Coronary artery (tissue), 2 donors: ENCODE results near the gene ABHD17B.

Experiments used
- DNase-seq: peaks from one replicate; pipeline ENCODE4 v3.0.0-alpha.2; 2017; ENCODE audit warnings: low spot score
- H3K27ac ChIP-seq, 2 donors: fragments of 200-600 bp; sonication (generic); one replicate each; pipeline ENCODE4 v1.5.1; 2016 to 2019
- H3K4me3 ChIP-seq: fragments of 200-600 bp; sonication (generic); 2 replicates; pipeline ENCODE4 v1.5.1; 2016; ENCODE audit warnings: mild to moderate bottlenecking, moderate library complexity
- CTCF ChIP-seq: fragments of 200-600 bp; sonication (generic); IDR thresholded peaks from one replicate; pipeline ENCODE4 v1.5.1; 2019; ENCODE audit warnings: antibody characterized with exemption

ABHD17B gene

GRCh38 chr9:71925834-71926233 is 14.8 kb upstream of the ABHD17B start:
- Histone ChIP-seq H3K27ac (no peak overlapping the region), H3K4me3 (no peak overlapping the region)
- no peak for DNase-seq
- TF ChIP-seq CTCF: no peak

- no peak for DNase-seq
- Histone ChIP-seq H3K4me3 (no peak overlapping the region), H3K27ac (no peak overlapping the region)
- TF ChIP-seq CTCF: no peak
Measured at GRCh38 chr9:71924576-71924975, 13.6 kb upstream of the ABHD17B start.

DNA sequence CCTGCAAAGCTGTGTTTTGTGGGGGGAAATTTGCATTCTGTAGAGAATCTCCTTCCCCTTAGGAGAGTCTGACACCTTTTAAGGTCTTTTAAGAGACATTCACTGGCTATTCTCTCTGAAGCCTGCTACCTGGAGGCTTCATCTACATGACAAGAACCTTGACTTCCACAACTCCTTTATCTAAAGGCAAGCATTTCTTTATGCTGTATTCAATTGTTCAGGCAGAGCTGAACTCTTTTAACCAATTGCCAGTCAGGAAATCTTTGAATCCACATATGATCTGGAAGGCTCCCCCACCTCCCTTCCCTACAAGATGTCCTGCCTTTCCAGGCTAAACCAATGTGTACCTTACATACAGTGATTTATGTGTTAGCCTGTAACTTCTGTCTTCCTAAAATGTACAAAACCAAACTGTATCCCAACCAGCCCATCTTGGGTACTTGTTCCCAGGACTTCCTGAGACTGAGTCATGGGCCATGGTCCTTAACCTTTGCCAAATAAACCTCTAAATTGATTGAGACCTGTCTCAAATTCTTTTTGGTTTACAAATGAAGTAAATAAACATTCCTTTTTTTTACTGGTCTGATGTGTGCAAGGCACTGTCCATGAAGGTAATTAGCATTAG is 10.3 kb upstream of the ABHD17B start:
- H3K27ac ChIP-seq: no peak overlapping the region
- TF ChIP-seq CTCF: no peak
- no peak overlapping the region for H3K4me3 ChIP-seq
- DNase-seq: no peak

DNA sequence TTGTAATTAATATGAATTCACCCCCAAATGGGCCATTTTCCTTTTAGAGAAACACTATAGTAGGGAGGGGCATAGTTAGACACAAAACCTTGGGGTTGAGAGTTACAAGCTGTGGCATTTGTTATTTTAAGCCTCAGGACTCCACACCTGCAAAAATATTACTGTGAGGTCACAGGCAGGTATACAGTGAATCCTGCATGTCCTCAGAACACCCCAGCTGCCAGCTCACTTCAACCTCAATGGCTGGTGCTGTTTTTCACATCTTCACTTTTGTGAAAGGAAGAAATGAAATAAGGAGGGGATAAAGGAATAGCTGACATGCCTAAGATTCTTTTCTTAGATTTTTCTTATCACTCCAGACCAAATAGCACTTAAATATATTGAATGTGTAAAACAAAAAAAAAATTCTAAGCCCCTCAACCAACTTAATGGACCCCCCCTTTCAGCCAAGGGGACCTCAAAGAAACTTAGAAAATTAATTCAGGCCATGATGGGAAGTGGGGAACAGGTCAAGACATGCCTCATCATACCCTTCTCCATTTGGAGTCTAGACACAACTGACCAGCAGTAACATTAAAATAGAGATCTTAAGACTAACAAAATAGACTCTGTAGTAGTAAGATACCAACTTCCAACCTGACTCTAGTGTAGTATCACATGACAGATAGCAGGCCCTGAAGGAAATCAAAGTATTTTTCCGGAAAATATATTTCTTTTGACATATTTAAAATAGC is 9.6 kb upstream of the ABHD17B start:
- Histone ChIP-seq H3K4me3 (no peak overlapping the region), H3K27ac (no peak overlapping the region)
- TF ChIP-seq CTCF: no peak
- no peak for DNase-seq

DNA sequence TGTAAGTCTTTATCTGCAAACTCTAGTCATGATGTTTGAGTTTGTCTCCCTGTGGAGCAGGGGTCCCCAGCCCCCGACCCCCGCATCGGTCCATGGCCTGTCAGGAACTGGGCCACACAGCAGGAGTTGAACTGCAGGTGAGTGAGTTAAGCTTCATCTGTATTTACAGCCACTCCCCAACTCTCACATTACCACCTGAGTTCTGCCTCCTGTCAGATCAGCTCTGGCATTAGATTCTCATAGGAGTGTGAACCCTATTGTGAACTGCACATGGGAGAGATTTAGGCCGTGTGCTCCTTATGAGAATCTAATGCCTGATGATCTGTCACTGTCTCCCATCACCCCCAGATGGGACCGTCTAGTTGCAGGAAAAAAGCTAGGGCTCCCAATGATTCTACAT is 7.4 kb upstream of the ABHD17B start:
- no peak overlapping the region for H3K4me3 ChIP-seq
- no peak for DNase-seq

DNA sequence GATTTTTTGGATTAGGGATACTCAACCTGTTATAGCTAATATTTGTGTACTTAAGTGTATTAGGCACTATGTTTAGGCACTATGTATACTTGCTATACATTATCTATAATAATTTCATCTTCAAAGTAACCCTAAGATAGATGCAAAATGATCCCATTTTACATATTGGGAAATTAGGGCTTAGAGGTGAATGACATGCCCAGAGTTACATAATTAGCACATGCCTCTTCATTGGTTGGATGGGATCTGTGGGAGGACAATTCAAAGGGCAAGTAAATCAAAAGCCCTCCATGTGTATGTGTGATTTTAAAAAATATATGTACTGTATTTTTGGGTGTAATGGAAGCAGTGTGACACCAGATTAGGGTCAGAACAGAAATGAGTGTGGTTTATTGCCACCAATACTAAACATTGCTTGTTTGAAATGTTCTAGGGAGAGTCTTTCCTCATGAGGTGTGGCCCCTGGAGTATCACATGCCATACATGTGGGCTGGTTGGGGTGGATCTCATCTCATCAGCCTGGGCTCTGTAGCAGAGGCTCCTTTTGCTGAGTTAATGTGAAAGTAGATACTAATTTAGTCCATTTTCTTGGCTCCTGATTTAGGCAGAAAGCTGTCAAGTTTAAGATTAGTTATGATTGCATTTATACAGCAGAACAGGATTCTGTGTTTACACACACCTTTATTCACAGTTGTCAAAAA is 6.0 kb upstream of the ABHD17B start:
- Histone ChIP-seq H3K27ac (no peak overlapping the region), H3K4me3 (no peak overlapping the region)
- DNase-seq: no peak
- TF ChIP-seq CTCF: no peak

More for the DNA sequence above, 7.4 kb upstream of the ABHD17B start:
- no peak for TF ChIP-seq CTCF
- no peak overlapping the region for H3K27ac ChIP-seq
